ENCODE measurements around the gene AGBL1.

The AGBL1 gene

GRCh38 chr15:86919581-86919980 lies 839.9 kb downstream of the AGBL1 start:
- TF ChIP-seq POLR2A (IDR thresholded peaks at IDR 0.05; ENCODE audit: low read depth, low read length), result no peak
- TF ChIP-seq TAF1 (IDR thresholded peaks at IDR 0.05; ENCODE audit: borderline replicate concordance, low read depth, low read length), result no peak
- TF ChIP-seq POLR2AphosphoS5 (IDR thresholded peaks at IDR 0.05; ENCODE audit: low read depth, low read length), result no peak
- FAIRE-seq (no peak), DNase-seq (ENCODE audit: insufficient read length) (no peak)

DNA sequence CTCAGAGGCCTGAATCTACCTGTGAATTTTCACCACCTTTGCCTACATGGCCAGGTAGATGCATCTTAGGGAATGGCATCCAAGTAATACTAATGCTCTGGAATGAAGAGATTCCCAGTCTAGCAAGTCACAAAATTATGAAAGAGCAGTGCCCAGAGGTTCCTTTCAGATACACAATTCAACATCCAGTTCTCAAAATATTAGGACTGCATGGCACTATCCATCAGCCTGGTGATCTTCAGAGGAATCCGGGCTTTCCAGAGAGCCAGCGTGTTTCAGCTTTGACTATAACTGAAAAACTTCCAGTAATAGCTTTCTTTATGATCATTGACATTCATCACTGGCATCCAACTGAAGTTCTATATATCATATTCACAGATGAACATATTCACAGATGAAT lies 849.8 kb downstream of the AGBL1 start:
- no peak for DNase-seq (ENCODE audit: insufficient read length)
- TF ChIP-seq POLR2A (IDR thresholded peaks at IDR 0.05; ENCODE audit: low read depth, low read length) (no peak), TAF1 (IDR thresholded peaks at IDR 0.05; ENCODE audit: borderline replicate concordance, low read depth, low read length) (no peak), POLR2AphosphoS5 (IDR thresholded peaks at IDR 0.05; ENCODE audit: low read depth, low read length) (no peak)

DNA sequence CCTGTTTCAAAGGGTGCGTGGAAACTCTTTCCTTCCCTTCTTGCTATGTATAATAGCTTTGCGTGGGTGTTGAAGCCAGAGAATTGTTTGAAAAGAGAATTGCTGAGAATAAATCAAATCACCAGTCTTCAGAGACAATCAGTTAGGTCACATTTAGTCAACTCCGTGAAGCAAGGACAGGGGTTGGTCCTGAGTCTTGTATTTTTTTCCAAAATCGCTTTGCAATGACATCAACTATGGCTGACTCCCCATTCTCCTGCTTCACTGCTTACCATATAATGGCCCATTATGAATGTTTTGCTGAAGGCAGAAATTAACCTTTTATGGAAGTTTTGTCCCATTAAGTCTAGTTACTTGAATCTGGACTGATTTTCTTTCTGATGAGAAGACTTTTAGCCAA lies 852.8 kb downstream of the AGBL1 start:
- DNase-seq (ENCODE audit: insufficient read length), result no peak
- TF ChIP-seq POLR2A (IDR thresholded peaks at IDR 0.05; ENCODE audit: low read depth, low read length), result no peak
- no peak for TF ChIP-seq POLR2AphosphoS5 (IDR thresholded peaks at IDR 0.05; ENCODE audit: low read depth, low read length)
- TF ChIP-seq TAF1 (IDR thresholded peaks at IDR 0.05; ENCODE audit: borderline replicate concordance, low read depth, low read length), result no peak
- FAIRE-seq, result no peak

More for the DNA sequence above, 849.8 kb downstream of the AGBL1 start:
- FAIRE-seq, result no peak

- DNase-seq (ENCODE audit: insufficient read length) (no peak), FAIRE-seq (no peak)
- TF ChIP-seq POLR2A (IDR thresholded peaks at IDR 0.05; ENCODE audit: low read depth, low read length) (no peak), TAF1 (IDR thresholded peaks at IDR 0.05; ENCODE audit: borderline replicate concordance, low read depth, low read length) (no peak), POLR2AphosphoS5 (IDR thresholded peaks at IDR 0.05; ENCODE audit: low read depth, low read length) (no peak)
Measured at GRCh38 chr15:86935841-86936240, 856.2 kb downstream of the AGBL1 start.

GRCh38 chr15:86942285-86942684 lies 862.6 kb downstream of the AGBL1 start:
- TF ChIP-seq TAF1 (IDR thresholded peaks at IDR 0.05; ENCODE audit: borderline replicate concordance, low read depth, low read length), result no peak
- no peak for TF ChIP-seq POLR2AphosphoS5 (IDR thresholded peaks at IDR 0.05; ENCODE audit: low read depth, low read length)
- no peak for TF ChIP-seq POLR2A (IDR thresholded peaks at IDR 0.05; ENCODE audit: low read depth, low read length)
- FAIRE-seq, result no peak

GRCh38 chr15:86948719-86949118 lies 869.0 kb downstream of the AGBL1 start:
- FAIRE-seq, result no peak
- TF ChIP-seq POLR2A (IDR thresholded peaks at IDR 0.05; ENCODE audit: low read depth, low read length) (no peak), POLR2AphosphoS5 (IDR thresholded peaks at IDR 0.05; ENCODE audit: low read depth, low read length) (no peak), TAF1 (IDR thresholded peaks at IDR 0.05; ENCODE audit: borderline replicate concordance, low read depth, low read length) (no peak)
- no peak for DNase-seq (ENCODE audit: insufficient read length)

More at GRCh38 chr15:86942285-86942684, 862.6 kb downstream of the AGBL1 start:
- no peak for DNase-seq (ENCODE audit: insufficient read length)

DNA sequence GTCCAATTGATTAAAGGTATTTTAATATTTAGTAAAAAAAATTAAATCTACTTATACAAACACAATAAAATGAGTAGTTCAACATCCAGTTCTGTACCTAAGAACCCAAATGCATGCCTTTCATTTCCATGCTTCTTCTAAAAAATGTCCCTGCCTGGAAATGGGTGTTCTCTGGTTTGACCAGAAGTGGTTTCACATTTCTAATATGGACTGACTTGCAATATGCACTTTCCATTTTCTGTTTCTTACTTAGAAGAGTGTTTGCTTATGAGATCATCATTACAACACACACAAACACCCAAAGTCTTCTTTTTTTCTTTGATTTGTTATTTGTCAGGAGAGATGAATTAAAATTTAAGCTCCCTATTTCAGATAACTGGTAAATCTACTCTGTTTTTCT lies 879.6 kb downstream of the AGBL1 start:
- DNase-seq (ENCODE audit: insufficient read length) (no peak), FAIRE-seq (no peak)
- TF ChIP-seq POLR2AphosphoS5 (IDR thresholded peaks at IDR 0.05; ENCODE audit: low read depth, low read length) (no peak), POLR2A (IDR thresholded peaks at IDR 0.05; ENCODE audit: low read depth, low read length) (no peak), TAF1 (IDR thresholded peaks at IDR 0.05; ENCODE audit: borderline replicate concordance, low read depth, low read length) (no peak)

DNA sequence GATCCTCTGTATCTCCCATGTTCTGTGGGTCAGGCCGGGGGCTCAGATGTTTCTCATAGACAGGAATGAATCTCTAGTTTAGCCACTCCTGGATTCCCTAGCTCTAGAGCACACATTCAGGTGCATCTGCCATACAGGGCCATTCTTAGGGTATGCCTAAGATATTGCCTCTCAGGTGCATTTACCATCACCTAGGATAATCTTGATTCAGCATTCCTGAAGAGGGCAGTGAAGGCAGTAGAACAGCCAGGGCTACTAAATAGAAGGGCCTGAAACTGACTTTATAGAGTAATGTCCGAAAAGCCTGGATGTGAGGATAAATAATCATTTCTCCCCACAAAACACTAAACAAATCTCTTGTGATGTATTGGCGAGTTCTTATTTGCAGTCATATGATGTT lies 882.0 kb downstream of the AGBL1 start:
- TF ChIP-seq TAF1 (IDR thresholded peaks at IDR 0.05; ENCODE audit: borderline replicate concordance, low read depth, low read length) (no peak), POLR2AphosphoS5 (IDR thresholded peaks at IDR 0.05; ENCODE audit: low read depth, low read length) (no peak), POLR2A (IDR thresholded peaks at IDR 0.05; ENCODE audit: low read depth, low read length) (no peak)
- FAIRE-seq (no peak), DNase-seq (ENCODE audit: insufficient read length) (no peak)

GRCh38 chr15:86964271-86964670 lies 884.6 kb downstream of the AGBL1 start:
- TF ChIP-seq TAF1 (IDR thresholded peaks at IDR 0.05; ENCODE audit: borderline replicate concordance, low read depth, low read length) (no peak), POLR2AphosphoS5 (IDR thresholded peaks at IDR 0.05; ENCODE audit: low read depth, low read length) (no peak), POLR2A (IDR thresholded peaks at IDR 0.05; ENCODE audit: low read depth, low read length) (no peak)
- no peak for FAIRE-seq
- DNase-seq (ENCODE audit: insufficient read length), result no peak

- no peak for FAIRE-seq
- no peak for DNase-seq (ENCODE audit: insufficient read length)
Measured at GRCh38 chr15:86968244-86968643, 888.6 kb downstream of the AGBL1 start.

DNA sequence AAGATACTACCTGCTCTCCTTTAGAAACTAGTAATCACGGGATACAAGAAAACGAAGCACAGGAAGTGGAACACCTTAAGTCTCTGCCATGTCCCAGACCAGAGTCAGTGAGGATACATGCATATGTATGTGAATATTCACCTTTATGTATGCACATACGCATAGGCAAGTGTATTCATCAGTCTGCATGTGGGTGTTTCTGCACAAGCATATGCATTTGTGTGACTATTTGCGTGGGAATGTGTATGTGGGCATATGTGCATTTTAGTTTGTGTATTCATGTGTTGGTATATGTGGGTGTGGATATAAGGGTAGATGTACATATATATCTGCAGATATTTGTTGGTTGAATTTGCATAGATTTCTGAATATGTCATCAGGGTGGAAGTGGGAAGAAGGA lies 889.7 kb downstream of the AGBL1 start:
- no peak for FAIRE-seq
- TF ChIP-seq POLR2A (IDR thresholded peaks at IDR 0.05; ENCODE audit: low read depth, low read length) (no peak), TAF1 (IDR thresholded peaks at IDR 0.05; ENCODE audit: borderline replicate concordance, low read depth, low read length) (no peak), POLR2AphosphoS5 (IDR thresholded peaks at IDR 0.05; ENCODE audit: low read depth, low read length) (no peak)
- no peak for DNase-seq (ENCODE audit: insufficient read length)

More at GRCh38 chr15:86968244-86968643, 888.6 kb downstream of the AGBL1 start:
- TF ChIP-seq POLR2A (IDR thresholded peaks at IDR 0.05; ENCODE audit: low read depth, low read length), result no peak
- TF ChIP-seq TAF1 (IDR thresholded peaks at IDR 0.05; ENCODE audit: borderline replicate concordance, low read depth, low read length), result no peak
- no peak for TF ChIP-seq POLR2AphosphoS5 (IDR thresholded peaks at IDR 0.05; ENCODE audit: low read depth, low read length)

GRCh38 chr15:86973284-86973844 lies 893.7 kb downstream of the AGBL1 start:
- no peak for DNase-seq (ENCODE audit: insufficient read length)
- TF ChIP-seq POLR2A (IDR thresholded peaks at IDR 0.05; ENCODE audit: low read depth, low read length) (no peak), TAF1 (IDR thresholded peaks at IDR 0.05; ENCODE audit: borderline replicate concordance, low read depth, low read length) (no peak), POLR2AphosphoS5 (IDR thresholded peaks at IDR 0.05; ENCODE audit: low read depth, low read length) (no peak)
- no peak for FAIRE-seq

Measured in GM12892 (cell line).